K562 (cell line): ENCODE results near the gene SF3A2. TPM values are rescaled to one million over a fixed set of nuclear protein-coding genes. Genes with fewer than 3 reads are reported as not detected.

Experiments used
- ATAC-seq: fragments of 200-7000 bp; cut with Tn5 transposase; 3 replicates; pipeline ENCODE4 v1.9.1; 2020; ENCODE audit warnings: moderate library complexity
- BruUV-seq: library from RNA; stranded (reverse); fragments of 400-500 nt; replicated peaks from 2 replicates; lab custom pipeline; 2021; lab: Mats Ljungman, UMichigan
- CTCF ChIA-PET: fragments of 300-600 bp; formaldehyde crosslinking; extraction: SDS; loops from one replicate; lab custom pipeline; 2021; ENCODE audit warnings: low intra/inter-chr PET ratio; lab: Yijun Ruan, JAX
- POLR2A ChIA-PET: fragments of 300-600, 350-650 bp; sonication (Branson Sonifier 250); formaldehyde crosslinking; extraction: SDS; loops from one replicate; lab custom pipeline; 2021; ENCODE audit warnings: antibody characterized with exemption, inconsistent platforms; lab: Yijun Ruan, JAX
- DNase-seq, 4 experiments: peaks; one replicate each; pipeline versions ENCODE4 v3.0.0 to v3.0.0-alpha.2; 2011 to 2018; ENCODE audit warnings: low spot score in 3 of 4, mixed read lengths in 3 of 4; ENCODE audit errors: extremely low read depth in 1 of 4
- FAIRE-seq: peaks from 2 replicates; lab custom pipeline; 2011; peaks lifted over from hg19 to GRCh38; lab: Jason Lieb, UNC
- H2AFZ ChIP-seq: 2 replicates; pipeline ENCODE4 v1.6.0; 2011; ENCODE audit warnings: low read depth, low read length, control low read depth, inconsistent platforms
- H3K27ac ChIP-seq: fragments of 200-600 bp; 3 replicates; pipeline ENCODE4 v1.8.0; 2011; ENCODE audit warnings: low read depth, mild to moderate bottlenecking, control low read depth, inconsistent platforms, low read length, moderate library complexity, mixed read lengths; ENCODE audit errors: extremely low read depth
- H3K27me3 ChIP-seq, 2 experiments: fragments of 300-600 bp in 1 of 2; 2 replicates in 1 of 2; 3 replicates in 1 of 2; pipeline versions ENCODE4 v1.6.0 to v1.8.0; 2011; ENCODE audit warnings: inconsistent platforms in 2 of 2, low read length in 2 of 2, mild to moderate bottlenecking in 1 of 2, mixed read lengths in 1 of 2, moderate library complexity in 1 of 2; ENCODE audit not compliant: control insufficient read depth in 2 of 2, insufficient read depth in 2 of 2
- H3K36me3 ChIP-seq: fragments of 300-600 bp; 3 replicates; pipeline ENCODE4 v1.8.0; 2011; ENCODE audit warnings: mild to moderate bottlenecking, low read length, inconsistent platforms; ENCODE audit not compliant: control insufficient read depth, insufficient read depth
- H3K4me1 ChIP-seq, 2 experiments: fragments of 200-600 bp in 1 of 2; replicated peaks in 1 of 2; 2 replicates in 1 of 2; 3 replicates in 1 of 2; pipeline versions ENCODE4 v1.5.1 to v1.8.0; 2011; ENCODE audit warnings: inconsistent platforms in 2 of 2, low read length in 2 of 2, mild to moderate bottlenecking in 1 of 2, mixed read lengths in 1 of 2, moderate library complexity in 1 of 2; ENCODE audit not compliant: control insufficient read depth in 2 of 2, insufficient read depth in 2 of 2
- H3K4me2 ChIP-seq: 2 replicates; pipeline ENCODE4 v1.6.1; 2011; ENCODE audit warnings: low read length, control low read depth, inconsistent platforms, mixed read lengths; ENCODE audit not compliant: insufficient read depth
- H3K4me3 ChIP-seq: fragments of 200-600 bp; sonication (generic), shearing (Covaris generic); 2 replicates; pipeline ENCODE4 v1.5.1; 2016; ENCODE audit warnings: control low read depth, inconsistent platforms
- H3K79me2 ChIP-seq: fragments of 200-600 bp; 3 replicates; pipeline ENCODE4 v1.8.0; 2011; ENCODE audit warnings: low read length, inconsistent platforms; ENCODE audit not compliant: control insufficient read depth, insufficient read depth
- H3K9ac ChIP-seq, 2 experiments: 2 replicates each; pipeline versions ENCODE4 v1.6.0 to v1.6.1; 2011; ENCODE audit warnings: low read depth in 2 of 2, low read length in 2 of 2, control low read depth in 1 of 2, inconsistent platforms in 1 of 2, mild to moderate bottlenecking in 1 of 2, mixed read lengths in 1 of 2; ENCODE audit not compliant: insufficient read depth in 1 of 2
- H3K9me1 ChIP-seq: one replicate; pipeline ENCODE4 v1.6.0; 2011; ENCODE audit warnings: inconsistent platforms, mild to moderate bottlenecking, low read length, moderate library complexity; ENCODE audit not compliant: control insufficient read depth, insufficient read depth
- H3K9me3 ChIP-seq: replicated peaks from 2 replicates; pipeline ENCODE4 v1.5.1; 2011; ENCODE audit warnings: low read depth, low read length, inconsistent platforms; ENCODE audit not compliant: control insufficient read depth, insufficient read depth
- H4K20me1 ChIP-seq: replicated peaks from 2 replicates; pipeline ENCODE4 v1.6.1; 2011; ENCODE audit warnings: low read length, inconsistent platforms, mixed read lengths; ENCODE audit not compliant: control insufficient read depth, insufficient read depth
- BRCA1 ChIP-seq, 2 experiments: fragments of 450-650 bp in 1 of 2; sonication (generic) in 1 of 2; formaldehyde crosslinking in 1 of 2; IDR thresholded peaks; 2 replicates each; pipeline versions ENCODE4 v1.5.0 to v1.6.1; 2017 to 2020; ENCODE audit warnings: mild to moderate bottlenecking in 1 of 2, missing genetic modification reagents in 1 of 2
- RBFOX2 ChIP-seq: fragments of 200-400 bp; formaldehyde crosslinking; IDR thresholded peaks from 2 replicates; pipeline ENCODE4 v1.6.1; 2017; ENCODE audit warnings: low read depth, mild to moderate bottlenecking, low read length, moderate library complexity
- WGBS: fragments of 100-300 bp; shearing (Covaris generic); methylation state at CpG from one replicate; pipeline ENCODE4 v1.1.6; 2016; ENCODE audit warnings: low coverage, mixed read lengths; ENCODE audit not compliant: insufficient coverage; ENCODE audit errors: missing lambda C conversion rate; 5-methylcytosine and 5-hydroxymethylcytosine counted together
- in situ Hi-C: fragments of 300-500 bp; cut with MboI; formaldehyde crosslinking; loops from 4 replicates; pipeline ENCODE4 v1.15.0; 2018; ENCODE audit warnings: inconsistent platforms, mixed read lengths
- intact Hi-C: fragments of 100-400 bp; cut with micrococcal nuclease; formaldehyde crosslinking; loops from 2 replicates; pipeline ENCODE4 v1.14.2; 2022
- polyA plus RNA-seq, 8 experiments: library from polyadenylated mRNA; depleted of rRNA in 4 of 8; stranded (reverse) in 5 of 8; unstranded in 3 of 8; fragments of >200 nt; fragmentation: Nextera tagmentation in 2 of 8; fragmentation: Illumina TruSeq in 1 of 8; extraction: Ambion mirVana in 2 of 8; extraction: Trizol in 1 of 8; gene quantifications; 2 replicates each; pipeline versions ENCODE4 v1.2.1 to v1.2.3, GENCODE V29; 2011 to 2014; ENCODE audit warnings: inconsistent platforms in 1 of 8, missing spikeins in 1 of 8
- total RNA-seq, 7 experiments: library from RNA; depleted of rRNA in 6 of 7; stranded (reverse); fragments of >200 nt in 6 of 7; fragmentation: Illumina TruSeq in 2 of 7; extraction: Trizol in 2 of 7; gene quantifications; 2 replicates each; pipeline versions ENCODE4 v1.2.1 to v1.2.3, GENCODE V29; 2011 to 2021; ENCODE audit warnings: low replicate concordance in 1 of 7
- TF ChIP-seq, protein P1 (sequence below): sonication (generic); formaldehyde crosslinking; IDR thresholded peaks from 2 replicates; pipeline ENCODE4 v1.8.1; 2023; ENCODE audit warnings: mild to moderate bottlenecking, missing genetic modification reagents

Gene SF3A2
- total and polyA plus RNA-seq, 9 of the 15 experiments (the other 6 are each of a cell fraction or from before 2014, with no cell fraction given) = 0.17 to 194 (median 22.8) TPM

DNA sequence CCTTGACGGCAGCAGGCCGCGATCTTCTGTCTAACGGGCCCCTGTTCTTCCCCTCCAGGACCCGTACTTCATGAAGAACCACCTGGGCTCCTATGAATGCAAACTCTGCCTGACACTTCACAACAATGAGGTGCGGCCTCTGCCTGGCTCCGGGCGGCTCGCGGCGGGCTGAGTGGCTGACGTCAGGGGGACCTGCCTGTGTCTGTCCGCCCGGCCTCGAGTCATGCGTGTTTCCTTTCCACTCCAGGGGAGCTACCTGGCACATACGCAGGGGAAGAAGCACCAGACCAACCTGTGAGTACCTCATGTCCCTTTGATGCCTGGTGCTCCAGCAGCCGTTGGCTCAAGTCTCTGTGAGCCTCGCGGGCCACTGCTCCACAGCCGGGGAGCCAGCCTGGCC lies 7.9 kb downstream of the SF3A2 start:
- no peaks in the 10 kb centered on the region for H3K9me3 ChIP-seq
- H2AFZ ChIP-seq = no peak overlapping the region
- peaks cover 95% of the 10 kb centered on the region; the same call in 2 of the 3 replicates for H3K36me3 ChIP-seq
- ATAC-seq = no peak
- peaks cover 19% of the 10 kb centered on the region for H3K9me1 ChIP-seq
- peaks cover 16 to 78% of the 10 kb centered on the region in 2 experiments for H3K4me1 ChIP-seq
- H3K4me2 ChIP-seq = no peak overlapping the region
- intact Hi-C loops (no loop called here), in situ Hi-C loops (no loop called here)
- peaks cover 41% of the 10 kb centered on the region for H4K20me1 ChIP-seq
- no peak overlapping the region for H3K4me3 ChIP-seq
- H3K27ac ChIP-seq = no peak overlapping the region
- POLR2A ChIA-PET = no interaction called here
- H3K9ac ChIP-seq = no peak overlapping the region
- CTCF ChIA-PET = no interaction called here
- WGBS = 94% methylated on average over 11 of the region's 21 CpGs
- H3K27me3 ChIP-seq = no peaks in the 10 kb centered on the region
- H3K79me2 ChIP-seq = peaks cover 48% of the 10 kb centered on the region
- TF ChIP-seq BRCA1 (IDR thresholded peaks at IDR 0.05) (no peak), BRCA1 (CRISPR knock-in tag; IDR thresholded peaks at IDR 0.05) (no peak), RBFOX2 (0 out of 2 replicates have a peak, but pooled peaks have one; percentile 1)
- TF ChIP-seq, protein P1, sequence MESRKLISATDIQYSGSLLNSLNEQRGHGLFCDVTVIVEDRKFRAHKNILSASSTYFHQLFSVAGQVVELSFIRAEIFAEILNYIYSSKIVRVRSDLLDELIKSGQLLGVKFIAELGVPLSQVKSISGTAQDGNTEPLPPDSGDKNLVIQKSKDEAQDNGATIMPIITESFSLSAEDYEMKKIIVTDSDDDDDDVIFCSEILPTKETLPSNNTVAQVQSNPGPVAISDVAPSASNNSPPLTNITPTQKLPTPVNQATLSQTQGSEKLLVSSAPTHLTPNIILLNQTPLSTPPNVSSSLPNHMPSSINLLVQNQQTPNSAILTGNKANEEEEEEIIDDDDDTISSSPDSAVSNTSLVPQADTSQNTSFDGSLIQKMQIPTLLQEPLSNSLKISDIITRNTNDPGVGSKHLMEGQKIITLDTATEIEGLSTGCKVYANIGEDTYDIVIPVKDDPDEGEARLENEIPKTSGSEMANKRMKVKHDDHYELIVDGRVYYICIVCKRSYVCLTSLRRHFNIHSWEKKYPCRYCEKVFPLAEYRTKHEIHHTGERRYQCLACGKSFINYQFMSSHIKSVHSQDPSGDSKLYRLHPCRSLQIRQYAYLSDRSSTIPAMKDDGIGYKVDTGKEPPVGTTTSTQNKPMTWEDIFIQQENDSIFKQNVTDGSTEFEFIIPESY (CRISPR knock-in tag) = 0 out of 2 replicates have a peak, but pooled peaks have one; percentile 27
- no peak for DNase-seq
- no TSS peak for BruUV-seq
- no peak for FAIRE-seq
